Ascending aorta (tissue), 2 donors: Measurements from ENCODE around the gene FAM170B. TPM values are rescaled to one million over a fixed set of nuclear protein-coding genes. Genes with fewer than 3 reads are reported as not detected.

Experiments
- DNase-seq, 2 donors: peaks; one replicate each; pipeline ENCODE4 v3.0.0-alpha.2; 2019; ENCODE audit warnings: low spot score in 2 of 2
- H3K27ac ChIP-seq, 2 donors: fragments of 200-600 bp; sonication (generic); one replicate each; pipeline ENCODE4 v1.5.1; 2016 to 2017; ENCODE audit warnings: mild to moderate bottlenecking in 1 of 2
- H3K27me3 ChIP-seq: fragments of 200-600 bp; sonication (generic); one replicate; pipeline ENCODE4 v1.5.1; 2017
- H3K36me3 ChIP-seq, 2 donors: fragments of 200-600 bp; sonication (generic); one replicate each; pipeline ENCODE4 v1.5.1; 2016
- H3K4me1 ChIP-seq, 2 donors: fragments of 200-600 bp; sonication (generic); one replicate each; pipeline ENCODE4 v1.5.1; 2016 to 2017; ENCODE audit warnings: mild to moderate bottlenecking in 1 of 2
- H3K4me3 ChIP-seq, 2 donors: fragments of 200-600 bp; sonication (generic); one replicate each; pipeline ENCODE4 v1.5.1; 2016 to 2017; ENCODE audit warnings: mild to moderate bottlenecking in 1 of 2
- H3K9me3 ChIP-seq, 2 donors: fragments of 200-600 bp; sonication (generic); one replicate each; pipeline ENCODE4 v1.5.1; 2016
- intact Hi-C: fragments of 100-400 bp; cut with DNase I; formaldehyde crosslinking; loops from one replicate; pipeline ENCODE4 v1.15.1; 2023
- total RNA-seq: library from RNA; depleted of rRNA; stranded (reverse); fragments of >200 nt; gene quantifications from one replicate; pipeline ENCODE4 v1.1.0, GENCODE V29; 2016
- TF ChIP-seq, protein P1 (sequence below), 3 experiments: fragments of 200-600 bp in 2 of 3; fragments of 450-650 bp in 1 of 3; sonication (generic) in 2 of 3; IDR thresholded peaks; one replicate each; pipeline ENCODE4 v1.5.1; 2016 to 2019; ENCODE audit warnings: antibody characterized with exemption in 3 of 3, mild to moderate bottlenecking in 1 of 3, moderate library complexity in 1 of 3

Gene FAM170B
- total RNA-seq, 1 donor from 2014 or later = not detected

DNA sequence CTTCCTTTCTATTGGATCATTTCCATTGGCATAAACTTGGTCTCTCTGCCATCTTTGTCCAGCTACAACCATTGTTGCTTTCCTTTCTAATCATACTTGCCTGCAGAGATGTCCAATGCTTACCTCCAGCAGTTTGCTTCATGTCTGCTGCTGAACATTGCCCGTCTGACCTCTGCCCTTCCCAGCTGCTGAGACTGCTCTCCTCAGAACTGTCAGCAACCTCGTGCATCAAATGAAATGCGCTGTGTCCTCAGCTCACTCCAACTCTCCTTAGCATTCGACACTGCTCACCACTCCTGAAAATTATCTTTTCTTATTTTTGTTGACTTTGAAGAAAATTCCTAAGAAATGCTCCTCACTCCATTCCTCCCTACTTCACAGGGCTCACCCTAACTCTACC lies 5.0 kb downstream of the FAM170B start:
- no peaks in the 10 kb centered on the region for H3K27me3 ChIP-seq
- intact Hi-C loops = no loop called here
- no peak for DNase-seq
- H3K4me3 ChIP-seq = no peak overlapping the region
- H3K4me1 ChIP-seq = no peaks in the 10 kb centered on the region
- no peaks in the 10 kb centered on the region for H3K36me3 ChIP-seq
- no peak overlapping the region for H3K27ac ChIP-seq
- H3K9me3 ChIP-seq = no peaks in the 10 kb centered on the region
- TF ChIP-seq, protein P1, sequence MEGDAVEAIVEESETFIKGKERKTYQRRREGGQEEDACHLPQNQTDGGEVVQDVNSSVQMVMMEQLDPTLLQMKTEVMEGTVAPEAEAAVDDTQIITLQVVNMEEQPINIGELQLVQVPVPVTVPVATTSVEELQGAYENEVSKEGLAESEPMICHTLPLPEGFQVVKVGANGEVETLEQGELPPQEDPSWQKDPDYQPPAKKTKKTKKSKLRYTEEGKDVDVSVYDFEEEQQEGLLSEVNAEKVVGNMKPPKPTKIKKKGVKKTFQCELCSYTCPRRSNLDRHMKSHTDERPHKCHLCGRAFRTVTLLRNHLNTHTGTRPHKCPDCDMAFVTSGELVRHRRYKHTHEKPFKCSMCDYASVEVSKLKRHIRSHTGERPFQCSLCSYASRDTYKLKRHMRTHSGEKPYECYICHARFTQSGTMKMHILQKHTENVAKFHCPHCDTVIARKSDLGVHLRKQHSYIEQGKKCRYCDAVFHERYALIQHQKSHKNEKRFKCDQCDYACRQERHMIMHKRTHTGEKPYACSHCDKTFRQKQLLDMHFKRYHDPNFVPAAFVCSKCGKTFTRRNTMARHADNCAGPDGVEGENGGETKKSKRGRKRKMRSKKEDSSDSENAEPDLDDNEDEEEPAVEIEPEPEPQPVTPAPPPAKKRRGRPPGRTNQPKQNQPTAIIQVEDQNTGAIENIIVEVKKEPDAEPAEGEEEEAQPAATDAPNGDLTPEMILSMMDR (IDR thresholded peaks at IDR 0.05) = no peak

DNA sequence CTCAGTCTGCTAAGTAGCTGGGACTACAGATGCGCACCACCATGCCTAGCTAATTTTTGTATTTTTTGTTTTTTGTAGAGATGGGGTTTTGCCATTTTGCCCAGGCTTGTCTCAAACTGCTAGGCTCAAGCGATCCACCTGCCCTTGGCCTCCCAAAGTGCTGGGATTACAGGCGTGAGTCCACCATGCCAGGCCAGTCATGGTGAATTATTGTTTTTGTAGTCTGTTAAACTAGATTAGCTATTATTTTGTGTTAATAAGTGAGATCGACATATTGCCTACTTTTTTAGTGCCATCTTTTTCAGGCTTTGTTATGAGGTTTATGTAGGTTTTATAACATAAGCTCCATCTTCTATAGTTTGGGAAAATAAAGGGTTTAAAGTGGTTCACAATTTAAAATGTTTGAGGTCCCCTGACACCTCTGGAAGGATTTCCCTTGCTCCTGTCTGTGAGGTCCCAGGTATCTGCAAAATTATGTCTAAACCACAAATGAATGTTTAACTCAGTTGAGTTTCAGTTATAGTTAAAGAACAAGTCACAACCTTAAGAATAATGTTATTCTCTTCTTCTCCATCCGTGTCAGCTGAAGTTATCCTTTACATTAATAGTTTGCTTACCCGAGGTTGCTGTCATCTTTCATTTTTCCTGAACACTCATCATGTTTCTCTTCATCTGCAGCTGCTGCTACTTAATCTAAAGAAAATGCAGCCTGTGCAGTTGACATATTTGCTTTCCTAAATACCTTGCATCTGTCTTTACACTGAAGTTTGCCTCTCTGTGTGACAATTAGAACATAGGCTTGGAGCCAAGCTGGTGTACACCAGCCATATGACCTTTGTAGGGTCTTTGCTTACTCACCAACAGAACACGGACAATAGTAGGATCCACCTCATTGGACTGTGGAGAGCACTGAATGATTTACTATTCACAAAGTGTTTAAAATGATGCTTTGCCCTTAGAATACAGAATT lies 9.6 kb downstream of the FAM170B start:
- no peaks in the 10 kb centered on the region for H3K9me3 ChIP-seq
- TF ChIP-seq, protein P1 (IDR thresholded peaks at IDR 0.05) = no peak
- H3K36me3 ChIP-seq = no peaks in the 10 kb centered on the region
- no peak for DNase-seq
- no peaks in the 10 kb centered on the region for H3K4me1 ChIP-seq
- H3K27me3 ChIP-seq = no peaks in the 10 kb centered on the region
- no peak overlapping the region for H3K27ac ChIP-seq
- intact Hi-C loops = no loop called here
- H3K4me3 ChIP-seq = no peak overlapping the region

DNA sequence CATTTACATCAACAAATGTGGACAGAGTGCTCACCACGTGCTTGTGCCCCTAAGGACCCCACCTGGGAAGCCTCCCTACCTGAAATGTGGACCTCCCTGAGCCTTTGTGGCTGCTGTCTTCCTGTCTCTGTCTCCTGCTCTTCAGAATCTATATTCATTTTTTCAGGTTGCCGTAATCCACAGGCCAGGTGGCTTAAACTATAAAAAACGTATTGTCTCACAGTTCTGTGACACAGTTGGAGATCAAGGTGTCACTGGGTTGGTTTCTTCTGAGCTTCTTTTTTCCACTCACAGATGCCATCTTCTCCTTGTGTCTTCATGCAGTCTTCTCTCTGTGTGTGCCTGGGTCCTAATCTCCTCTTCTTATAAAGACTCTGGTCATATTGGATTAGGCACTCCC lies 12.9 kb downstream of the FAM170B start:
- Histone ChIP-seq H3K36me3 (no peaks in the 10 kb centered on the region), H3K4me3 (no peak overlapping the region), H3K9me3 (no peaks in the 10 kb centered on the region), H3K4me1 (peaks cover 0 to 2% of the 10 kb centered on the region in 2 donors), H3K27ac (no peak overlapping the region), H3K27me3 (no peaks in the 10 kb centered on the region)
- DNase-seq = no peak
- TF ChIP-seq, protein P1 (IDR thresholded peaks at IDR 0.05) = no peak
- intact Hi-C loops = no loop called here

DNA sequence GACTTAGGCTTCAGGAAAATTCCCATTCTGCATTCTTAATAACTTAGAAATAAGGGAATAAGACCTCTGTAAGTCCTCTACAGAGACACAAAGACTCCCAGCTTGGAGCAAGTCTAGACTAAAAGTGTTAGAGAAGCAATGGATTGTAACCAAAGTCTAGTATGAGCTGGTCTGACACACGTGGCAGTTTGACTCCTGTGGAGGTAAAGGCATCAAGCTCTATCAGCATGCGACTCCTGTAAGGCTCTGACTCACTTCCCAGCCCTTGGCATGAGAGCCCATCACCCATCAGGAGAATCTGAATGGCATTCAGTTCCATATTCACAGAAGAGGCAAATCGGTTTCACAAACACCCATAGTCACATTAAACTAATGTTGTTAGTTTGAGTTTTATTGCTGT lies 14.1 kb downstream of the FAM170B start:
- TF ChIP-seq, protein P1 (IDR thresholded peaks at IDR 0.05) = no peak
- H3K27me3 ChIP-seq = no peaks in the 10 kb centered on the region
- peaks cover 0 to 6% of the 10 kb centered on the region in 2 donors for H3K4me1 ChIP-seq
- H3K4me3 ChIP-seq = no peak overlapping the region
- DNase-seq = no peak
- H3K9me3 ChIP-seq = no peaks in the 10 kb centered on the region
- intact Hi-C loops = loop anchor here (10.0 kb wide), 1 partner anchor 415 kb away; the partner anchor contains the start of gene ERCC6
- H3K27ac ChIP-seq = no peak overlapping the region
- H3K36me3 ChIP-seq = no peaks in the 10 kb centered on the region

DNA sequence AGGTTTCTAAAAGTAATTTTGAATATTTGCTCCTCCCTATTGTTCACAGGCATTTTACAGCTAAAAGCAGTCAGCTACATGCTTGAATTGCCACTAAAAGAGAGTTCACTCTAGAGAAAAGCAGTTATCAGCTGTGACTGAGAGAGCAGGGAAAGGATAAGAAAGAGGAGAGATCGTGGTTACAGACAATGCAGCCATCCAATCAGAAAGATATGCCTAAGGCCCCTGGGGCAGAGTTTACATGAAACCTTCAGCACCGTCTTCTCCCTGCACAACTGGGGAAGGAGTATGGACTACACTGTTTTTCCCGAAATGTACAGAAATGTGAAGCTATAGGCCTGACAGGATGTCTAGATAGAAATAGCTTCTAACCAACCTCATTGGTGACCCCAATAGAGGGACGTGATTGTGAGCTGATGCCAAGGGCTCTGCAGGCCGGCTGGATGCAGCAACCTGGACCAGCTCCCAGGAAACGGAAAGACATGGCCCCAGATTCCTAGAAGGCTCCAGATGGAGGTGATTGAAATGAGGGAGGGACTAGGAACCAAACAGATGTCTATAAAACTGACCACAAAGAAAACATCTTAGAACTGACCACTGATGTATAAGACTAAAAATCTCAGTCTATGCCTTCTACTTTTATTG lies 15.3 kb downstream of the FAM170B start:
- Histone ChIP-seq H3K9me3 (no peaks in the 10 kb centered on the region), H3K4me3 (no peak overlapping the region), H3K27ac (peak overlapping the region in 1 of 2 donors; percentile 24), H3K4me1 (peaks cover 0 to 16% of the 10 kb centered on the region in 2 donors), H3K27me3 (no peaks in the 10 kb centered on the region), H3K36me3 (no peaks in the 10 kb centered on the region)
- DNase-seq = no peak
- TF ChIP-seq, protein P1 (IDR thresholded peaks at IDR 0.05) = no peak
- intact Hi-C loops = loop anchor here (10.0 kb wide), 1 partner anchor 416 kb away; the partner anchor contains the start of gene ERCC6
